ENCODE data around the gene SOX2. TPM values are rescaled to one million over a fixed set of nuclear protein-coding genes. Genes with fewer than 3 reads are reported as not detected.

SOX2 gene
- total RNA-seq, 1 experiment from 2014 or later, result 0.39 TPM

DNA sequence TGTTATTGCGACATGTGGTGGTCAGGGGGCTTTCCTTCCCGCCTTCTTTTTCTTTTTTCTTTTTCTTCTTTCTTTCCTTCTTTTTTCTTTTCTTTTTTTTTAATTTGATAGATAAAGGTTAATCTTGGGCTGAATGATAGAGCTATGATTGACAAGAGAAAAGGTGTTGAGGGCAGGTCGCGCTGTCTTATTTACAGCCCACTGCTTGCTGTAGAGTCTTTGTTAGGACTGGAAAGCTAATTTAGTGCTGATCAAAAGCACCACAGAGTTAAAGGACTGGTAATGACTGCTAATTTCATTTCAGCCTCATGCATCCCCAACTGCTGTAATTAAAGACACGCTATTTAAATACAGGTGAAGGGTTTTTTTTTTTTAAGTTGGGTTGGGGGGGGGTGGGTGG, 10.6 kb upstream of the SOX2 start:
- in situ Hi-C loops (cut with HindIII; ENCODE audit: low pct_unique_long_range_greater_than_20kb, low sequenced_read_pairs) (no loop called here), intact Hi-C loops (cut with micrococcal nuclease; ENCODE audit: unreplicated experiment) (loop anchor here (2.0 to 10.0 kb wide), 4 partner anchors 194 to 896 kb away; no protein-coding TSS in a partner anchor)
- no peaks in the 10 kb centered on the region for H3K9me3 ChIP-seq (ENCODE audit: control insufficient read depth, insufficient read depth, low read depth, low read length)
- no peak overlapping the region; a peak in 1 of 4 replicates for H3K4me3 ChIP-seq (ENCODE audit: low read depth in 2 of 2, low read length in 2 of 2)
- H3K27me3 ChIP-seq (ENCODE audit: control insufficient read depth, insufficient read depth, low read length), result peaks cover 44% of the 10 kb centered on the region
- H3K4me1 ChIP-seq (ENCODE audit: control insufficient read depth, insufficient read depth, low read length), result peaks cover 15% of the 10 kb centered on the region
- no peak for ATAC-seq
- CTCF ChIA-PET, result interaction anchor here (0.5 to 1.9 kb wide), 11 partner anchors 8 to 984 kb away, joined by 3 to 9 read pairs (median 4); no protein-coding TSS in a partner anchor
- H3K27ac ChIP-seq (ENCODE audit: low read length), result no peak overlapping the region
- TF ChIP-seq POLR2AphosphoS5 (IDR thresholded peaks at IDR 0.05; ENCODE audit: low read depth, low read length) (no peak), SIN3A (IDR thresholded peaks at IDR 0.05; ENCODE audit: borderline replicate concordance, insufficient read depth, low read depth, low read length) (no peak), CTCF (IDR thresholded peaks at IDR 0.05) (no peak), TCF7L2 (IDR thresholded peaks at IDR 0.05; ENCODE audit: low read depth, low read length) (no peak)
- TF ChIP-seq, protein P1, sequence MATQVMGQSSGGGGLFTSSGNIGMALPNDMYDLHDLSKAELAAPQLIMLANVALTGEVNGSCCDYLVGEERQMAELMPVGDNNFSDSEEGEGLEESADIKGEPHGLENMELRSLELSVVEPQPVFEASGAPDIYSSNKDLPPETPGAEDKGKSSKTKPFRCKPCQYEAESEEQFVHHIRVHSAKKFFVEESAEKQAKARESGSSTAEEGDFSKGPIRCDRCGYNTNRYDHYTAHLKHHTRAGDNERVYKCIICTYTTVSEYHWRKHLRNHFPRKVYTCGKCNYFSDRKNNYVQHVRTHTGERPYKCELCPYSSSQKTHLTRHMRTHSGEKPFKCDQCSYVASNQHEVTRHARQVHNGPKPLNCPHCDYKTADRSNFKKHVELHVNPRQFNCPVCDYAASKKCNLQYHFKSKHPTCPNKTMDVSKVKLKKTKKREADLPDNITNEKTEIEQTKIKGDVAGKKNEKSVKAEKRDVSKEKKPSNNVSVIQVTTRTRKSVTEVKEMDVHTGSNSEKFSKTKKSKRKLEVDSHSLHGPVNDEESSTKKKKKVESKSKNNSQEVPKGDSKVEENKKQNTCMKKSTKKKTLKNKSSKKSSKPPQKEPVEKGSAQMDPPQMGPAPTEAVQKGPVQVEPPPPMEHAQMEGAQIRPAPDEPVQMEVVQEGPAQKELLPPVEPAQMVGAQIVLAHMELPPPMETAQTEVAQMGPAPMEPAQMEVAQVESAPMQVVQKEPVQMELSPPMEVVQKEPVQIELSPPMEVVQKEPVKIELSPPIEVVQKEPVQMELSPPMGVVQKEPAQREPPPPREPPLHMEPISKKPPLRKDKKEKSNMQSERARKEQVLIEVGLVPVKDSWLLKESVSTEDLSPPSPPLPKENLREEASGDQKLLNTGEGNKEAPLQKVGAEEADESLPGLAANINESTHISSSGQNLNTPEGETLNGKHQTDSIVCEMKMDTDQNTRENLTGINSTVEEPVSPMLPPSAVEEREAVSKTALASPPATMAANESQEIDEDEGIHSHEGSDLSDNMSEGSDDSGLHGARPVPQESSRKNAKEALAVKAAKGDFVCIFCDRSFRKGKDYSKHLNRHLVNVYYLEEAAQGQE (IDR thresholded peaks at IDR 0.05; ENCODE audit: insufficient read depth in 1 of 2, low read depth in 2 of 2, low read length in 1 of 2), result no peak
- peaks cover 4% of the 10 kb centered on the region; the same call in 1 of the 2 replicates for H3K36me3 ChIP-seq (ENCODE audit: control insufficient read depth, insufficient read depth, low read length)
- no TSS peak for BruUV-seq (replicated peaks)
- DNase-seq (ENCODE audit: low read depth, low spot score), result no peak
- POLR2A ChIA-PET, result no interaction called here

DNA sequence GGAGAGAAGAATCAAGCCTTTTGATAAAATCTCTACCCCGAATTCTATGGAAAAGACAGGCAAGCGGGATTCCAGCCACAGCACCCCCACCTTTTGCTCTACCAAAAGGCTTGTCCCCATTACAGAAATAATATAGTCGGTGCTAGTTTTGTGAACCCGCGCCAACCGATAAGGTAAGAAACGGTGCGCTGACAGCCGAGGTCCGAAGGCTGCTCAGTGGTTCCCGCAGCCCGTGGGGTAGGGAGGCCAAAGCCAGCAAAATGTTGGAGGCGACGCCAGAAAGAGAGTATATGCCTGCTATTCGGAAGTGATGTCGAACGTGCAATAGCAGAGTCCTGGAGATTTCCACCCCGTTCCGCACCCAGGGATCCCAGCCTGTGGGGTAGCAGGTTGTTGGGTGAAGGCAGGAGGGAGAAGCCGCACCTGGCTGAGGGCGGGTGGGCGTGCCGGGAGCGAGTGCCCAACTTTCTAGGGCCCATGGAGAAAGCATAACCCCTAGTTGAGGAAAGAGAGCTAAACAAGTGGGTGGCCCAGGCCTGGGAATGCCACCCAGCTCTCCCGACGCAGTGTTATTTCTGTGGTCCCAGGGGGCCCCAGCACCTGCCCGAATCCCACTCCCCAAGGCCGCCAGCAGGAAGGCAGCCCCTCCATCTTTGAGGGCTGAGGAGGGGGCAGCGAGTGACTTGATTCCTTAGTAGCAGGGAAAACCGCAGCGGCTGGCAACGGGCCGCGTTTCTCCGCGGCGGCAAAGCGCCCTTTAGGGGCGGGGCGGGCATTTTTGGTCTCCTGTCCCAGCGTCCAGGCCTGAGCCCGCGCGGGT, 7.9 kb upstream of the SOX2 start:
- peaks cover 57% of the 10 kb centered on the region for H3K27me3 ChIP-seq (ENCODE audit: control insufficient read depth, insufficient read depth, low read length)
- no peaks in the 10 kb centered on the region for H3K9me3 ChIP-seq (ENCODE audit: control insufficient read depth, insufficient read depth, low read depth, low read length)
- DNase-seq (ENCODE audit: low read depth, low spot score) (no peak), ATAC-seq (no peak)
- no peak overlapping the region for H3K4me3 ChIP-seq (ENCODE audit: low read depth in 2 of 2, low read length in 2 of 2)
- H3K27ac ChIP-seq (ENCODE audit: low read length), result no peak overlapping the region
- in situ Hi-C loops (cut with HindIII; ENCODE audit: low pct_unique_long_range_greater_than_20kb, low sequenced_read_pairs) (no loop called here), intact Hi-C loops (cut with micrococcal nuclease; ENCODE audit: unreplicated experiment) (loop anchor here (10.0 kb wide), 2 partner anchors 191 to 899 kb away; no protein-coding TSS in a partner anchor)
- peaks cover 4% of the 10 kb centered on the region; the same call in 1 of the 2 replicates for H3K36me3 ChIP-seq (ENCODE audit: control insufficient read depth, insufficient read depth, low read length)
- ChIA-PET CTCF (no interaction called here), POLR2A (no interaction called here)
- TF ChIP-seq, protein P1 (IDR thresholded peaks at IDR 0.05; ENCODE audit: insufficient read depth in 1 of 2, low read depth in 2 of 2, low read length in 1 of 2), result no peak
- TF ChIP-seq POLR2AphosphoS5 (IDR thresholded peaks at IDR 0.05; ENCODE audit: low read depth, low read length) (no peak), CTCF (IDR thresholded peaks at IDR 0.05) (no peak), TCF7L2 (IDR thresholded peaks at IDR 0.05; ENCODE audit: low read depth, low read length) (no peak), SIN3A (IDR thresholded peaks at IDR 0.05; ENCODE audit: borderline replicate concordance, insufficient read depth, low read depth, low read length) (no peak)
- BruUV-seq (replicated peaks), result no TSS peak
- peaks cover 15% of the 10 kb centered on the region for H3K4me1 ChIP-seq (ENCODE audit: control insufficient read depth, insufficient read depth, low read length)
